Stimulated activated CD8-positive, alpha-beta memory T cell treated with anti-CD3 and anti-CD28 coated beads, Interleukin-15, amount 100 ng/mL, for 4 hours (primary cell): ENCODE measurements around the gene MR1.

Experiments
- DNase-seq, 2 donors: peaks; one replicate each; pipeline ENCODE4 v3.0.0-alpha.2; 2020; ENCODE audit warnings: low read depth in 2 of 2

MR1 gene

GRCh38 chr1:181033799-181034451, at the start of gene MR1:
Gene MR1 (plus strand): TSS chr1:181033983. CDS start chr1:181034008, 25 bp downstream.
- peak in 1 of 2 donors; percentile 22 for DNase-seq

GRCh38 chr1:180988253-180988752, 45.5 kb upstream of the MR1 start:
- DNase-seq, result no peak

GRCh38 chr1:180994262-180994661, 39.5 kb upstream of the MR1 start:
- DNase-seq, result no peak

GRCh38 chr1:180997843-180998504, 35.8 kb upstream of the MR1 start:
- no peak for DNase-seq

- DNase-seq, result no peak
These were observed 32.5 kb upstream of the MR1 start for GRCh38 chr1:181001091-181001780.

- DNase-seq, result no peak
These were observed 31.1 kb upstream of the MR1 start for GRCh38 chr1:181002582-181003172.

- no peak for DNase-seq
These were observed 23.0 kb upstream of the MR1 start for GRCh38 chr1:181010789-181011188.

- no peak for DNase-seq
These were observed 22.2 kb upstream of the MR1 start for GRCh38 chr1:181011301-181012202.

- DNase-seq, result no peak
These were observed 21.5 kb upstream of the MR1 start for GRCh38 chr1:181012203-181012745.

- DNase-seq, result no peak
These were observed 20.6 kb upstream of the MR1 start for GRCh38 chr1:181013144-181013543.

GRCh38 chr1:181014477-181015250, 19.1 kb upstream of the MR1 start:
- no peak for DNase-seq

GRCh38 chr1:181015251-181015615, 18.6 kb upstream of the MR1 start:
- DNase-seq, result no peak

GRCh38 chr1:181016563-181016962, 17.2 kb upstream of the MR1 start:
- DNase-seq, result no peak

GRCh38 chr1:181018901-181019681, 14.7 kb upstream of the MR1 start:
- DNase-seq, result no peak

- no peak for DNase-seq
These were observed 12.6 kb upstream of the MR1 start for GRCh38 chr1:181021159-181021558.

- DNase-seq, result peak; percentile 46 to 58
These were observed 11.9 kb upstream of the MR1 start for GRCh38 chr1:181021811-181022434.

- DNase-seq, result no peak
These were observed 10.3 kb upstream of the MR1 start for GRCh38 chr1:181023265-181024057.

- no peak for DNase-seq
These were observed 5.6 kb upstream of the MR1 start for GRCh38 chr1:181028196-181028595.
